ENCODE data around the gene BLMH. TPM values are rescaled to one million over a fixed set of nuclear protein-coding genes. Genes with fewer than 3 reads are reported as not detected.

BLMH gene
- total RNA-seq, 1 donor: 29.0 TPM

DNA sequence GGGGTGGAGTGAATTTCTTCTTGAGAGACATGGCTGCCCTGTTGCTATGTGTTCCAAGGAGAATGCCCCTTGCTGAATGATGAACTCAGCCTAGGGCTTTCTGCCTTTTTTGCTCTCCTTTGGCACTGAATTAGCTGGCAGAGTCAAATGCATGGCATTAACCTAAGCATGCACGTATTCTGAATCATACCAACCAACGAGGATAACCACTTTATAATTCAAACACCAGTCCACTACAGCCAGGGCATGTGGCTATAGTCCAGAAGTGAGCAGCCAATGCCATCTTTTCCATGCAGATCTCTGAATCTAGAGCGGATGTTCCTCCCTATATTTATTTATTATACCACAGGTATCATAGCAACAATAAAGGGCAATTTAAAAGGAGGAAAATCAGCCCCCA is 26.4 kb upstream of the BLMH start:
- H3K27me3 ChIP-seq (ENCODE audit: insufficient read depth, low read length): no peaks in the 10 kb centered on the region
- peaks cover 5% of the 10 kb centered on the region for H3K4me1 ChIP-seq (ENCODE audit: insufficient read depth, low read length)
- H3K4me3 ChIP-seq (ENCODE audit: low read length): no peak overlapping the region
- H3K9me3 ChIP-seq (ENCODE audit: low read depth, low read length): no peaks in the 10 kb centered on the region

DNA sequence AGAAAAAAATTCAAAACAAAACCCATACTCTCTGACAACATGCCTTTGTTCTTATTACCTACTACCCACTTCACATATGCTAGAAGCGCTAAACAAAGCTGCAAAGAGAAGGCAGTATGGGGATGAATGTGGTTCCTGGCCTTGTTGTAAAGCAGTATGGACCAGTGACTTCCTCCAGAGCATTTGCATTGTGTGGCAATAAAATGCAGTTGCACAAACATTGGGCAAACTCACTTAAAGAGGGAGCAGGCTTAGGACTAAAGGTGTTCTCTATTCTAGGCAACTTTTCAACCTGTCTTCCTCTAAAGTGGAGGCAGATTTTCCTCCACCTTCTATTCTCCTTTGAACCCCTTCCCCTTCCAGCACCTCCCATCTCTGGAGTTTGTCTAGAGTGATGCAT is 25.0 kb upstream of the BLMH start:
- no peaks in the 10 kb centered on the region for H3K27me3 ChIP-seq (ENCODE audit: insufficient read depth, low read length)
- H3K4me3 ChIP-seq (ENCODE audit: low read length): no peak overlapping the region
- H3K9me3 ChIP-seq (ENCODE audit: low read depth, low read length): no peaks in the 10 kb centered on the region
- no peaks in the 10 kb centered on the region for H3K4me1 ChIP-seq (ENCODE audit: insufficient read depth, low read length)

DNA sequence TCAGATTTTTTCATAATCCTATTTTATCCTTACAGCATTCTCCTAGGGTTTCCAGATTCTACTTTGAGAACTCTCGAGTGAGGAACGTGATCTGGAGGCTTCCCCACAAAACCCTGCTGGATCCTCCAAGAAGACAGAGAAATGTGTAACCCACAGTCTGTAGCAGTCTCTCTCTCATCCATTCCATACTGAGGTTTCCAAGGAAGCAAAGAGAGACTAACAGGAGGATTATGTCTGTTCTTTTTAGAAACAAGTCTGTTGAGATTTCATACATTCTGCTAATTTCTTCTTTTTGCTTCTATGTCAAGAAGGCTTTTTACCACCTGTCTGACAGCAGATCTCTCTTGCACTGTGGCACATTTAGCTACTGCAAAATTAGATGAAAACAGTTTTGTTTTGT is 23.4 kb upstream of the BLMH start:
- Histone ChIP-seq H3K4me3 (ENCODE audit: low read length) (no peak overlapping the region), H3K4me1 (ENCODE audit: insufficient read depth, low read length) (no peaks in the 10 kb centered on the region), H3K9me3 (ENCODE audit: low read depth, low read length) (no peaks in the 10 kb centered on the region), H3K27me3 (ENCODE audit: insufficient read depth, low read length) (no peaks in the 10 kb centered on the region)

DNA sequence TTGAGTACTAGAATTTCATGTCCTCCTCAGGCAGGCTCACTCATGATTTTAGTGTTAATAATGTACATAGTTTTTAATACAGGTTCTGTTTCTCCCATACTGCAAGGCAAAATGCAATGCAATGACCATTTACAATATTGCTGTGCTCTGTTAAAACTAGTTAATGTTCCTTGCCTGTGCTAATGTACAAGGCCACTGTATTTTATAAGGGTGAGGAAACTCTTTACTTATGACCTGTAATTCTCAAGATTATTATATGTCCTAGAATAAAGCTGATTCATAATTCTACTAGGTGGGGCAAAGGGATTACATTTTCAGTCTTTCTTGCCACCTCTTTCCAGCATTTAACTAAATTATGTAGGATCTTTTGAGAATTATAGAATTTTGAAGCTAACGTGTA is 22.7 kb upstream of the BLMH start:
- H3K9me3 ChIP-seq (ENCODE audit: low read depth, low read length): no peaks in the 10 kb centered on the region
- H3K27me3 ChIP-seq (ENCODE audit: insufficient read depth, low read length): no peaks in the 10 kb centered on the region
- H3K4me3 ChIP-seq (ENCODE audit: low read length): no peak overlapping the region
- no peaks in the 10 kb centered on the region for H3K4me1 ChIP-seq (ENCODE audit: insufficient read depth, low read length)

DNA sequence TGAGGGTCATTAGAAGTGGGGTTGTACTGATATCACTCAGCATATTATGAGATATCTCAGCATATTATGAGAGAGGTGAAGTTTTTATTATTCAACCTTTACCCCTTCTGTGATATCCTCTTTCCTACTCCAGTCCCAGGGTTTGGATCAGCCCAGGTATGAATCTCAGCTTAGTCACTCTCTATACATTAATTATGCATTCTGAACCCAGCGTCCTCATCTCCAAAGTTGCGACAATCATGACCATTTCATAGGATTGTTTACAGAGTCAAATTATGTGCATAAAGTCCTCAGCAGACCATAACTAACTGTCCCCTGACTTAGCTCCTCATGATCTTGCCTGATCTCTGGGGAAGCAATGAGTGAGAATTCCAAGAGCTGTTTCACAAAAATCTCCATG is 20.5 kb upstream of the BLMH start:
- H3K9me3 ChIP-seq (ENCODE audit: low read depth, low read length): no peaks in the 10 kb centered on the region
- H3K27me3 ChIP-seq (ENCODE audit: insufficient read depth, low read length): no peaks in the 10 kb centered on the region
- no peak overlapping the region for H3K4me3 ChIP-seq (ENCODE audit: low read length)
- no peaks in the 10 kb centered on the region for H3K4me1 ChIP-seq (ENCODE audit: insufficient read depth, low read length)

DNA sequence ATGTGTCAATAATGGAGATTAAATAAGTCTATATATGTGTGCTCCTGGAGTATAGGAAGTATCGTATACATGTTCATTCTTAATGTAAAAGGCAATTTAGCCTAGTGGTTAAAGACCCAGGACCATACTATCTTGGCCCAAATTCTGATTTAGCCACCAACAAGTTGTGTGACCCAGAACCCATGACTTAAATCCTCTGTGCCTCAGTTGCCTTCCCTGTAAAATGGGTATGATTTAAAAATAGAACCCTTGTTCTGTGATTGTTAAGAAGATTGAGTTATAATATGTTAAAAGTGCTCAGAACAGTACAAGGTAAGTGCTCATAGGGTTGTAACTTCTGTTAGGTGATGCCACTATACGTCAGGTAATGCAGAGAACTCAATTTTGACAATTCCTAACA is 18.8 kb upstream of the BLMH start:
- Histone ChIP-seq H3K4me3 (ENCODE audit: low read length) (no peak overlapping the region), H3K4me1 (ENCODE audit: insufficient read depth, low read length) (no peaks in the 10 kb centered on the region), H3K27me3 (ENCODE audit: insufficient read depth, low read length) (no peaks in the 10 kb centered on the region), H3K9me3 (ENCODE audit: low read depth, low read length) (no peaks in the 10 kb centered on the region)

DNA sequence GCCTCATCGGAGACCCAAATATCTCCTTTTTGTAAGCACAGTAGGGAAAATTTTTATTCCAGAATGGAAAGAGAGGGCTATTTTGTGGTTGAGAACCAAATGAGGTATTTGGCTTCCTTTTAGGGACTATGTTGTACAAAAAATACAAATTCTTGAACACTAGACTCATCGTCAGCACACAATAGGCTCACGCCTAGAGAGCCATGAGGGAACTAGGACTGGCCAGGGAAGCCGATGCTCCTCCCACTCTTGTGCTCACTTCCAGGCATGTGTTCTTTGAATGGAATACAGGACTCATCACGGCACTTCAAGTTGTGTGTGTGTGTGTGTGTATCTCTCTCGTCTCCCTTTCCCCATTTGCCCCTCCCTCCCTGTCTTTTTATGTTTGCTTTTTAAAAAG is 17.8 kb upstream of the BLMH start:
- no peaks in the 10 kb centered on the region for H3K4me1 ChIP-seq (ENCODE audit: insufficient read depth, low read length)
- no peaks in the 10 kb centered on the region for H3K27me3 ChIP-seq (ENCODE audit: insufficient read depth, low read length)
- no peak overlapping the region for H3K4me3 ChIP-seq (ENCODE audit: low read length)
- H3K9me3 ChIP-seq (ENCODE audit: low read depth, low read length): no peaks in the 10 kb centered on the region

DNA sequence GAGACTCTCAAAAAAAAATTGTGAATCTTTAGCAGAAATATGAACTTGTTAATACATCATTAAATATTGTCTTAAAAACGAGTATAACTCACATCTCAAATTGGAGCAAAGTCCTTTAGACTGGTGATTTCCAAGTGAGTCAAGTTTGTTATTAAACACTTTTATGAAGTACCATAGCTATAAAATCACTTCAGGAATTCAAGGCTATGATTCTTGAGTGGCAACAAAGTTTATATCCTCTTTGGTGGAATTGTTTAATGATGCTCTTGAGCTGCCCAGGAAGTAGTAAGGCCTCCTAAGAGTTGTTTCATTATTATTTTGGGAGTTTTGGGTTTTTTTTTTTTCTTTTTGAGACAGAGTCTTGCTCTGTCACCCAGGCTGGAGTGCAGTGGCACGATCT is 16.7 kb upstream of the BLMH start:
- H3K4me3 ChIP-seq (ENCODE audit: low read length): no peak overlapping the region
- H3K9me3 ChIP-seq (ENCODE audit: low read depth, low read length): no peaks in the 10 kb centered on the region
- H3K4me1 ChIP-seq (ENCODE audit: insufficient read depth, low read length): no peaks in the 10 kb centered on the region
- no peaks in the 10 kb centered on the region for H3K27me3 ChIP-seq (ENCODE audit: insufficient read depth, low read length)

DNA sequence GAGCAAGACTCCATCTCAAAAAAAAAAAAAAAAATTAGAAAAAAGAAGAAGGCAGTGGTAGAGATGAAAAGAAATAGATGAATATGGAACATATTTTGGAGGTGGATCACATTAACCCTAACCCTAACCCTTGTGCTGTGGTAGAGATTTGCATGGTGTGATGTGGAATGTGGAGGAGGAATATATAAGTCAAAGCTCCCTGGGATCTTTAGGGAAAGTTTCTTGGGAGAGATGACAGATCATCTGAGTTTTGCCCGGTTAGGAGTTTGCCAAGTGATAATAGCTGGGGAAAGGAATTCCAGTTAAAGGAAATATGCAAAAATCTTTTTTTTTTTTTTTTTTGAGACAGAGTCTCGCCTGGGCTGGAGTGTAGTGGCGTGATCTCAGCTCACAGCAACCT is 13.0 kb upstream of the BLMH start:
- no peaks in the 10 kb centered on the region for H3K27me3 ChIP-seq (ENCODE audit: insufficient read depth, low read length)
- H3K4me1 ChIP-seq (ENCODE audit: insufficient read depth, low read length): peaks cover 6% of the 10 kb centered on the region
- no peak overlapping the region for H3K4me3 ChIP-seq (ENCODE audit: low read length)
- no peaks in the 10 kb centered on the region for H3K9me3 ChIP-seq (ENCODE audit: low read depth, low read length)

DNA sequence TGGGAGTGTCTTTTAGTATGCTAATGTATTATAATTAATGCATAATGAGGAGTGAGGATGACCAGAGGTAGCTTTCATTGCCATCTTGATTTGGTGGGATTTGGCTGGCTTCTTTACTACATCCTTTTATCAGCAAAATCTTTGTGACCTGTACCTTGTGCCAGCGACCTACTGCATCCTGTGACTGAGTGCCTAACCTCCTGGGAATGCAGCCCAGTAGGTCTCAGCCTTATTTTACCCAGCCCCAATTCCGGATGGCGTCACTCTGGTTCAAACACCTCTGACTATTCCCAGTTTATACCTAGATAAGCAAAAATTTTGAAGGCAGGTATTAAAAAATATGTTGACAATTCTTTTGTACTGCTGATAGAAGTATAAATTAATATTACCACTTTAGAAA is 10.5 kb upstream of the BLMH start:
- H3K4me3 ChIP-seq (ENCODE audit: low read length): no peak overlapping the region
- H3K27me3 ChIP-seq (ENCODE audit: insufficient read depth, low read length): no peaks in the 10 kb centered on the region
- H3K4me1 ChIP-seq (ENCODE audit: insufficient read depth, low read length): peaks cover 6% of the 10 kb centered on the region
- no peaks in the 10 kb centered on the region for H3K9me3 ChIP-seq (ENCODE audit: low read depth, low read length)

DNA sequence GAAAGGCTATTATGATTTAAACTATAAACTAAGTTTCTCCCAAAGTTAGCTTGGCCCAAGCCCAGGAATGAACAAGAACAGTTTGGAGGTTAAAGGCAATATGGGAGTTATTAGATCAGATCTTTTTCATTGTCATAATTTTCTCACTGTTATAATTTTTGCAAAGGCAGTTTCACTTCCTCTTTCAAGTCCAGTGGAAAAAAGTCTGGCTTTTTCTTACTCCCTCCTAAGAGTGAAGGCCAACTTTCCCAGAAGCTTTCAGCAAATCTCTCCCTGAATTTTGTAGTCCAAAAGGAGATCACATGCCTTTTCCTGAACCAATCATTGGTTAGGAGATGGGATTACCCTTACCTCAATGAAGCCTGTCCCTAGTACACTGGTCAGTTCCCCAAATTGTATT is 9.1 kb upstream of the BLMH start:
- Histone ChIP-seq H3K4me1 (ENCODE audit: insufficient read depth, low read length) (peaks cover 6% of the 10 kb centered on the region), H3K4me3 (ENCODE audit: low read length) (no peak overlapping the region), H3K27me3 (ENCODE audit: insufficient read depth, low read length) (no peaks in the 10 kb centered on the region), H3K9me3 (ENCODE audit: low read depth, low read length) (no peaks in the 10 kb centered on the region)

DNA sequence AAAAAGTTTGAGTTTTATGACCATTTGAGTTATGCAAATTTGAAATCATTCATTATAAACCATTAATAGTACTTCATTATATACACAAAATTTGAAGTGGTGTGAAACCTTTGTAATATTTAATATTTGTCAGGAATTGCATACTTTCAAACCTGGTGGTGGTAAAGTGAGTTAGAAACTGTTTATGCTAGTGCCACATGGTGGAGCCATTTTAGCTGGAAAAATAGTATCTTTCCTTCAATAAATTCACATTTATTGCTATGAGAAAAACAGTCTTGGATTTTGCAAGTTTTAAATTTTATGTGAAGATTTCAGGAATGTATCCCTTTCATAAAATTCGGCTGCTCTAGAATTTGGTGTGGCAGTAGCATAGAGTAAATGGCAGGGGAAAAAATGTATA is 7.3 kb upstream of the BLMH start:
- peaks cover 6% of the 10 kb centered on the region for H3K4me1 ChIP-seq (ENCODE audit: insufficient read depth, low read length)
- no peaks in the 10 kb centered on the region for H3K9me3 ChIP-seq (ENCODE audit: low read depth, low read length)
- no peaks in the 10 kb centered on the region for H3K27me3 ChIP-seq (ENCODE audit: insufficient read depth, low read length)
- H3K4me3 ChIP-seq (ENCODE audit: low read length): no peak overlapping the region

DNA sequence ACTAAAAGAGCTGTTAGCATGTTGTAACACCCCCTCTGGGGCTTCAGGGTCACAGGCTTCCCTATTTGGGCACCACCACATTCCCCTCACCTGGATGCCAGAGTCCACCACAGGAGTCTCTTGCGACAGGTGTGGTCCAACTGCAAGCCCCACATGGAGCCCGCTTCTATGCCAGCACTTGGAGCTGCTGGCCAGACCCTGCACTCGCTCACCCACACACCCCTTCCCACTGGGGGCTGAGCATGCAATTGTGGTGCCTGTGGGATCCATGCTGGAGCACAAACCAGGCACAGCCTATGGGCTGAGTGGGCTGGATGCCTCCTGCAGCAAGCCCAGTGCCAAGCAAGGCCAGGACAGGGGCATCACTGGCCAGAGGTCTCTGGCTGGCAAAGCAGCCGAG is 6.0 kb upstream of the BLMH start:
- Histone ChIP-seq H3K4me3 (ENCODE audit: low read length) (no peak overlapping the region), H3K9me3 (ENCODE audit: low read depth, low read length) (no peaks in the 10 kb centered on the region), H3K27me3 (ENCODE audit: insufficient read depth, low read length) (no peaks in the 10 kb centered on the region), H3K4me1 (ENCODE audit: insufficient read depth, low read length) (peaks cover 6% of the 10 kb centered on the region)

DNA sequence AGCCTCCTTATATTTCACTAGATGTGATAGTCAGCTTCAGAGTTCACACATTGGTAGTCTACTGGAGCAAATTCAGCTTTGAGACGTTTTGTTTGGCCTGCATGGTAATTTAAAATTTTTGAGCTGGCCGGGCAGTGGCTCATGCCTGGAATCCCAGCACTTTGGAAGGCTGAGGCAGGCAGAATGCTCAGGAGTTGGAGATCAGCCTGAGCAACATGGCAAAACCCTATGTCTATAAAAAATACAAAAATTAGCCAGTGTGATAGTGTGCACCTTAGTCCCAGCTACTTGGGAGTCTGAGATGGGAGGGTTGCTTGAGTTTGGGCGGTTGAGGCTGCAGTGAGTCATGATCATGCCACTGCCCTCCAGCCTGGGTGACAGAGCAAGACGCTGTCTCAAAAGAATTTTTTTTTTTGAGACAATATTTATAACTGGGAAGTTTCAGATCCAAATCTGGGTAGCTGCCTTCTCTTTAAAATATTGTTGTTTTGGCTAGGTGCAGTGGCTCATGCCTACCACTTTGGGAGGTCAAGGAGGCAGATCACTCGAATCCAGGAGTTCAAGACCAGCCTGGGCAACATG is 4.8 kb upstream of the BLMH start:
- Histone ChIP-seq H3K4me1 (ENCODE audit: insufficient read depth, low read length) (peaks cover 13% of the 10 kb centered on the region), H3K4me3 (ENCODE audit: low read length) (no peak overlapping the region), H3K27me3 (ENCODE audit: insufficient read depth, low read length) (peaks cover 4% of the 10 kb centered on the region), H3K9me3 (ENCODE audit: low read depth, low read length) (no peaks in the 10 kb centered on the region)

DNA sequence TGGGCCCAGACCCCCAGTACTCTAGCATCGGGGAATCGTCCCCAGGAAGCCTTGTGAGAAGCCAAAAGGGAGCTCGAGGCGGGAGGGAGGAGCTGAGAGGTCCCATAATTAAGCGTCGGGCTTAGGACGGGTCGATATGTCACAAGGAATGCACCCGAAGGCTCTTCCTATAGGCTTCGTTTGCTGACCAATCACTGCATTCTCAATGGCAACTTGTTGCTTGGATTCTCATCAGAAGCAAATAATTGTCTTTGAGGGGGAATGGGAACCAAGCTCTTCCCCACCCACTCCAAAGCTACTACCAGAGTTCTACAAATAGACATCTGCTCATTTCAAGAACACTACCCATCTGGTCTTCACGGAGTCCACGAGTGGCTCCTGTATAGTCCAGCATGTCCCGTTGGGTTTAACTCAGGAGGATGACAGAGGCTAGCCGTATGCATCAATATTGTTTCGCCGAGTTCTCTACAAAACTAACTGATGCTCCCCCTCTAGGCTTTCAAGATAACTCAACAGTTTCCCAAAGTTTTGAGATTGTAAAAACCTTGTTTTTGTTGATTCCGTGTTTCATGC is 628 bp upstream of the BLMH start:
- H3K4me3 ChIP-seq (ENCODE audit: low read length): peak overlapping the region; percentile 82
- peaks cover 4% of the 10 kb centered on the region for H3K27me3 ChIP-seq (ENCODE audit: insufficient read depth, low read length)
- no peaks in the 10 kb centered on the region for H3K9me3 ChIP-seq (ENCODE audit: low read depth, low read length)
- peaks cover 15% of the 10 kb centered on the region for H3K4me1 ChIP-seq (ENCODE audit: insufficient read depth, low read length)

DNA sequence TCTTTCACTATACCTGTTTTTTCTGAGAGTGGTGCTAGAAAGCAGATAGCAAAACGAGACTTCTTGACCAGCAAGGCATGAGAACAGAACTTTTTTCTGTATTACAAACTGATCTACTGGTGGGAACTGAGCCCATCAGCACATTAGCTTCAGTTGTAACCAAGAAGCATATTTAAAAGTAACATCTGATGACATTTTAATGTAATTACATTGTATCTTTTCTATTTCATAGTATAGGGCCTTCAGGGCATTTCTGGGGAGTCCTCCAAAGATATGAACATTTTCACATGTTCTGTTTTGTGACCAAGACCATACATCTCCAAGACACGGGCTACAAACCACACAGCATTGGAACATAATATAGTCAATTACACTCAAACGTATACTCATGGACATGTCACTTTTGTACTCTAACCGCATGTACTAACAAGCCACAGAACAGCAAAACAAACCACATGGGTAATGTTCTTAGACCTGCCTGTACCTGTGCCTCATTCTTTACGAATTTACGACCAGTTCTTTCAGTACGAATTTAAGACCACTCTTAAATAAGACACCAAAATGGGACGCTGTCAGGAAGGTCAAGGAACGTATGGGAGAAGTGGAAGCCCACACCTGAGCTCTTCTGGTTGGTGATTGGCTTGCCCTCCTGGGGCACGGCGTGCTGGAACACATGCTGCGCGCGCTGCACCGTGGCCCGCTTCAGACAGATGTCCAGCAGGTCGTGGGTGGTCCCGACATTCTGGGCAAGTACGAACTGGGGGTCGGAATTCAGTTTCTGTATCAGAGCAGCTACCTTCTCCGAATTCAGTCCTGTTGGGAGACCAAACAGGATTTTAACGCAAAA is 825 bp downstream of the BLMH start:
- peak overlapping the region; percentile 82 for H3K4me3 ChIP-seq (ENCODE audit: low read length)

More for the DNA sequence above, 825 bp downstream of the BLMH start:
- Histone ChIP-seq H3K4me1 (ENCODE audit: insufficient read depth, low read length) (peaks cover 15% of the 10 kb centered on the region), H3K27me3 (ENCODE audit: insufficient read depth, low read length) (peaks cover 4% of the 10 kb centered on the region), H3K9me3 (ENCODE audit: low read depth, low read length) (no peaks in the 10 kb centered on the region)

Measured in mononuclear cell (primary cell).